ENCODE results near the gene ZNF516. TPM values are rescaled to one million over a fixed set of nuclear protein-coding genes. Genes with fewer than 3 reads are reported as not detected.

Gene ZNF516
- total RNA-seq, 1 donor: 16.3 TPM

DNA sequence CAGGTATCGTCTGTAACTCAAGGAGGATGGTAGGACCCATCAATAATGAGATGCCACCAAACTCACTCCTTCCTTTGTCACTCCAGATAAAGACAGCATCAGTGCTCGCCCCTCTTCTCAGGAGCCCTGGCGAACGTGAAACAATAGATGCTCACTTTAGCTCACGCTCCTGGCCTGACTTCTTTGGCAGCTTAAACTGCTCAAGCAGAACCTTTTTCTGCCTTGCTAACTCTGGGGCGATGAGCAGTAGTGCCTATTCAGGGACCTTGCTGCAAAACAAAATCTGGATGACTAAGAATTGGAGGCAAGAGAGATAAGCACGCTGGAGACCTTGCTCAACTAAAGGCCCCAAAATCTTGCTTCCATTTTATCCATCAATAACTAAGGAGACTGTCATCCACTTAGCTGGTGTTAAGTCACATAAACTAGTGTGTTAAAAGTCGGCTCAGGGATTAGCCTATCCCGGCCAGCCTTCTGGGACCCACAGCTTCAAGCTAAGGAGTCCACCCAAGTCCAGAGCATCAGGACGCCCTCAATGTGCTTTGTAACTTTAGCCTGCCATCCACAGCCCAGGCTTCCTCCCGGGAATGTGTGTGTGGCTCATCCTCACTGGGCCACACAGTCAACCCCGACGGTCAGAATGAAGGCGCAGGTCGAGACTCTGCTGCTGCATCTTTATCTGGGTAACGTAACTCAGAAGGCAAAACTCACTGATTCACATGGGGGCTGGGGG lies 38.9 kb downstream of the ZNF516 start:
- Histone ChIP-seq H3K79me2 (ENCODE audit: insufficient read depth, low read length) (peaks cover 87% of the 10 kb centered on the region), H3K27ac (ENCODE audit: low read depth, low read length) (no peak overlapping the region), H3K27me3 (ENCODE audit: insufficient read depth, low read length) (no peaks in the 10 kb centered on the region), H3K4me2 (ENCODE audit: insufficient read depth, low read length) (no peak overlapping the region), H3K36me3 (ENCODE audit: insufficient read depth, low read length) (peaks cover 8% of the 10 kb centered on the region), H2AFZ (ENCODE audit: low read length) (no peak overlapping the region), H3K9me3 (ENCODE audit: low read depth, low read length) (no peaks in the 10 kb centered on the region), H3K4me3 (ENCODE audit: insufficient read depth, low read length) (no peak overlapping the region), H3K4me1 (ENCODE audit: insufficient read depth, low read length) (peaks cover 59% of the 10 kb centered on the region), H4K20me1 (ENCODE audit: insufficient read depth, low read length) (no peaks in the 10 kb centered on the region)
- no peak for DNase-seq (ENCODE audit: insufficient read length, low spot score, missing footprints)
- TF ChIP-seq, protein P1, sequence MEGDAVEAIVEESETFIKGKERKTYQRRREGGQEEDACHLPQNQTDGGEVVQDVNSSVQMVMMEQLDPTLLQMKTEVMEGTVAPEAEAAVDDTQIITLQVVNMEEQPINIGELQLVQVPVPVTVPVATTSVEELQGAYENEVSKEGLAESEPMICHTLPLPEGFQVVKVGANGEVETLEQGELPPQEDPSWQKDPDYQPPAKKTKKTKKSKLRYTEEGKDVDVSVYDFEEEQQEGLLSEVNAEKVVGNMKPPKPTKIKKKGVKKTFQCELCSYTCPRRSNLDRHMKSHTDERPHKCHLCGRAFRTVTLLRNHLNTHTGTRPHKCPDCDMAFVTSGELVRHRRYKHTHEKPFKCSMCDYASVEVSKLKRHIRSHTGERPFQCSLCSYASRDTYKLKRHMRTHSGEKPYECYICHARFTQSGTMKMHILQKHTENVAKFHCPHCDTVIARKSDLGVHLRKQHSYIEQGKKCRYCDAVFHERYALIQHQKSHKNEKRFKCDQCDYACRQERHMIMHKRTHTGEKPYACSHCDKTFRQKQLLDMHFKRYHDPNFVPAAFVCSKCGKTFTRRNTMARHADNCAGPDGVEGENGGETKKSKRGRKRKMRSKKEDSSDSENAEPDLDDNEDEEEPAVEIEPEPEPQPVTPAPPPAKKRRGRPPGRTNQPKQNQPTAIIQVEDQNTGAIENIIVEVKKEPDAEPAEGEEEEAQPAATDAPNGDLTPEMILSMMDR (IDR thresholded peaks at IDR 0.05; ENCODE audit: extremely low read depth, low read depth, low read length): no peak

DNA sequence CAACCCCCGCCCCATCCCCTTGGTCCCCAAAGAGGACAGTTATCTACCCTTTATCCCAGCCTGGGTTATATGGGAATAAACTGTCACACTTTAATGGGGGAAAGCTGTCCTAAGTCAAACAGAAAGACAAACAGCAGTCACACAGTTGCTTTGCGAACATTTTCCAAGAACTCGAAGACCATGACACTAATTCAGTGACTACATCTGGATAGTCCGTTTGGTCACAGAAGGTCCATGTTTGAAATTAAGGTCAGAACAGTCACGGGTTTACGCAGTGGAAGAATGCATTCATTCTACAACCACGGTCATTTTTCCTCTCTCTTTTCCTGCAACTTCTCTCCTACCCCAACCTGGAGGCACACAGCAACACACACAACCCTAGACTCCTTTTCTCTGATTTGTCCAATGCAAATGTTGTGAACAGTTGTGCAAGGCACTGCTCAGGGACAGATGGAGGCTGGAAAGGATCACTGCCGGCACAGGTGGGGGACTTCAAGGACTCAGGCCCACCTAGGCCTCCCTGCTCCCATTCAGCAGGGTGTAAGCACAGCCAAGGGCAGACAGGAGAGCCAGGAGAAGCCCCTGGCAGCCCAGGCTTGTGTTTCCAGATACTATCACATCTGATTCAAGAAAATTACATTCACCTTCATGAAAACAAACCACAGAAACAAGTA lies 39.9 kb downstream of the ZNF516 start:
- Histone ChIP-seq H3K4me1 (ENCODE audit: insufficient read depth, low read length) (peaks cover 52% of the 10 kb centered on the region), H3K9me3 (ENCODE audit: low read depth, low read length) (no peaks in the 10 kb centered on the region), H3K27me3 (ENCODE audit: insufficient read depth, low read length) (no peaks in the 10 kb centered on the region), H4K20me1 (ENCODE audit: insufficient read depth, low read length) (no peaks in the 10 kb centered on the region), H3K36me3 (ENCODE audit: insufficient read depth, low read length) (peaks cover 8% of the 10 kb centered on the region), H3K27ac (ENCODE audit: low read depth, low read length) (no peak overlapping the region), H3K4me2 (ENCODE audit: insufficient read depth, low read length) (no peak overlapping the region), H2AFZ (ENCODE audit: low read length) (no peak overlapping the region), H3K4me3 (ENCODE audit: insufficient read depth, low read length) (no peak overlapping the region), H3K79me2 (ENCODE audit: insufficient read depth, low read length) (peaks cover 81% of the 10 kb centered on the region)
- no peak for DNase-seq (ENCODE audit: insufficient read length, low spot score, missing footprints)
- TF ChIP-seq, protein P1 (IDR thresholded peaks at IDR 0.05; ENCODE audit: extremely low read depth, low read depth, low read length): no peak

DNA sequence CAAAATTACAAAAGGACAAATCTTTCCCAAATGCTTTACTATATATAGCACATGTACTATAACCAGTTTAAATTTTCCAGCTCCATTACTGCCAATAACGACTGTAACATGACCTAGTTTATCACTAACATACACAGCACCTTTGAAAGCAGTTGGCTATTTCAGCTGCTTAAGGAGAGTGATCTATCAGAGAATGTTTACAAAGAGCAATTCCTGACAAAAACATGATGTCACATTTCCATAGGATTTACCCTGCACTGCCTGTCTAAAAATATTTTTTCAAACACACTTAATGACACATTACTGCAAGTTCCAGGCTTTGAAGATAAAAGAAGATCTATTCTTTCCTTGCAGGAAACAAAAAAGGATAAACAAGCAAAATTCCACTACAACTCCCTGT lies 40.6 kb downstream of the ZNF516 start:
- H3K79me2 ChIP-seq (ENCODE audit: insufficient read depth, low read length): peaks cover 85% of the 10 kb centered on the region
- no peaks in the 10 kb centered on the region for H4K20me1 ChIP-seq (ENCODE audit: insufficient read depth, low read length)
- peaks cover 53% of the 10 kb centered on the region for H3K4me1 ChIP-seq (ENCODE audit: insufficient read depth, low read length)
- H3K4me2 ChIP-seq (ENCODE audit: insufficient read depth, low read length): no peak overlapping the region
- H3K27ac ChIP-seq (ENCODE audit: low read depth, low read length): no peak overlapping the region
- TF ChIP-seq, protein P1 (IDR thresholded peaks at IDR 0.05; ENCODE audit: extremely low read depth, low read depth, low read length): no peak
- no peak overlapping the region for H2AFZ ChIP-seq (ENCODE audit: low read length)
- no peaks in the 10 kb centered on the region for H3K9me3 ChIP-seq (ENCODE audit: low read depth, low read length)
- H3K4me3 ChIP-seq (ENCODE audit: insufficient read depth, low read length): no peak overlapping the region
- H3K27me3 ChIP-seq (ENCODE audit: insufficient read depth, low read length): no peaks in the 10 kb centered on the region
- no peak for DNase-seq (ENCODE audit: insufficient read length, low spot score, missing footprints)
- H3K36me3 ChIP-seq (ENCODE audit: insufficient read depth, low read length): peaks cover 8% of the 10 kb centered on the region

DNA sequence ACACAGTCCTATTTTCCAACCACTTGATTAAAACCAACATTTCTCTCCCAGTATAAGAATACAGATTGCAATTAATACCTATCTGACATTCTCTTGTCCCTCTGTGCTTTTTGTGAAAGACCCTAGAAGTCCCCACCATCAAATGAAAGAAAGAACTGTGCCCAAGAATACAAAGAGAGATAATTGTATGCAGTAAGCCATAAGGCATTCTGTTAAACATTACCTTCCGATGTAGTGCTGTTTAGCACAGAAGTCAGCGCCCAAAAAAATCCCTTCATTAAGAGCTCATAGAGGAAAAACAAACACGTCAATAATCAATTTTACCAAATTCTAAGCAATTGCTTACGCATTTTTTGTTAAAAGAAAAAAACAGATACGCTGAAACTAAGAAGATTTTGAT lies 41.1 kb downstream of the ZNF516 start:
- TF ChIP-seq, protein P1 (IDR thresholded peaks at IDR 0.05; ENCODE audit: extremely low read depth, low read depth, low read length): no peak
- no peaks in the 10 kb centered on the region for H4K20me1 ChIP-seq (ENCODE audit: insufficient read depth, low read length)
- peaks cover 6% of the 10 kb centered on the region for H3K36me3 ChIP-seq (ENCODE audit: insufficient read depth, low read length)
- no peak overlapping the region for H2AFZ ChIP-seq (ENCODE audit: low read length)
- no peak for DNase-seq (ENCODE audit: insufficient read length, low spot score, missing footprints)
- no peaks in the 10 kb centered on the region for H3K27me3 ChIP-seq (ENCODE audit: insufficient read depth, low read length)
- no peak overlapping the region for H3K4me3 ChIP-seq (ENCODE audit: insufficient read depth, low read length)
- no peaks in the 10 kb centered on the region for H3K9me3 ChIP-seq (ENCODE audit: low read depth, low read length)
- peaks cover 49% of the 10 kb centered on the region for H3K4me1 ChIP-seq (ENCODE audit: insufficient read depth, low read length)
- no peak overlapping the region for H3K27ac ChIP-seq (ENCODE audit: low read depth, low read length)
- no peak overlapping the region for H3K4me2 ChIP-seq (ENCODE audit: insufficient read depth, low read length)
- H3K79me2 ChIP-seq (ENCODE audit: insufficient read depth, low read length): peaks cover 85% of the 10 kb centered on the region
